Measurements from ENCODE around the gene TMEM69. TPM values are rescaled to one million over a fixed set of nuclear protein-coding genes. Genes with fewer than 3 reads are reported as not detected.

TMEM69 gene
- total RNA-seq, 4 donors from 2014 or later = 21.8 to 32.9 (median 22.8) TPM

GRCh38 chr1:45647248-45648021 lies 40.5 kb upstream of the TMEM69 start:
- no peak overlapping the region for H3K4me3 ChIP-seq (ENCODE audit: low read depth, poor library complexity, severe bottlenecking)
- 94 to 95% methylated on average over 9 of the region's 9 CpGs for WGBS, 2 donors
- no peak for TF ChIP-seq CTCF (IDR thresholded peaks at IDR 0.05)
- TF ChIP-seq POLR2A (IDR thresholded peaks at IDR 0.05) = no peak
- no peak for DNase-seq (ENCODE audit: low spot score in 2 of 2)
- intact Hi-C loops (cut with DNase I; ENCODE audit: low total_unique reads) = no loop called here

GRCh38 chr1:45654540-45655280 lies 33.3 kb upstream of the TMEM69 start:
- TF ChIP-seq POLR2A (IDR thresholded peaks at IDR 0.05) (no peak), CTCF (IDR thresholded peaks at IDR 0.05) (no peak)
- WGBS, 2 donors = 69 to 70% methylated on average over 12 of the region's 12 CpGs

GRCh38 chr1:45656573-45657226 lies 31.3 kb upstream of the TMEM69 start:
- intact Hi-C loops (cut with DNase I; ENCODE audit: low total_unique reads) = no loop called here
- 93 to 96% methylated on average over 3 of the region's 3 CpGs for WGBS, 2 donors
- TF ChIP-seq POLR2A (IDR thresholded peaks at IDR 0.05) (no peak), CTCF (IDR thresholded peaks at IDR 0.05) (no peak)
- H3K4me3 ChIP-seq (ENCODE audit: low read depth, poor library complexity, severe bottlenecking) = no peak overlapping the region
- DNase-seq (ENCODE audit: low spot score in 2 of 2) = no peak

More at GRCh38 chr1:45654540-45655280, 33.3 kb upstream of the TMEM69 start:
- DNase-seq (ENCODE audit: low spot score in 2 of 2) = no peak
- no peak overlapping the region for H3K4me3 ChIP-seq (ENCODE audit: low read depth, poor library complexity, severe bottlenecking)
- intact Hi-C loops (cut with DNase I; ENCODE audit: low total_unique reads) = loop anchor here (5.0 kb wide), 1 partner anchor 782 kb away; no protein-coding TSS in a partner anchor

- WGBS, 2 donors = 84 to 89% methylated on average over 2 of the region's 2 CpGs
These were observed 29.8 kb upstream of the TMEM69 start for GRCh38 chr1:45658171-45658570.

GRCh38 chr1:45659222-45659621 lies 28.8 kb upstream of the TMEM69 start:
- WGBS, 2 donors = 97% methylated on average over 2 of the region's 2 CpGs
- H3K4me3 ChIP-seq (ENCODE audit: low read depth, poor library complexity, severe bottlenecking) = no peak overlapping the region
- TF ChIP-seq POLR2A (IDR thresholded peaks at IDR 0.05) = no peak
- no peak for TF ChIP-seq CTCF (IDR thresholded peaks at IDR 0.05)
- intact Hi-C loops (cut with DNase I; ENCODE audit: low total_unique reads) = no loop called here
- DNase-seq (ENCODE audit: low spot score in 2 of 2) = no peak

More at GRCh38 chr1:45658171-45658570, 29.8 kb upstream of the TMEM69 start:
- no peak overlapping the region for H3K4me3 ChIP-seq (ENCODE audit: low read depth, poor library complexity, severe bottlenecking)
- intact Hi-C loops (cut with DNase I; ENCODE audit: low total_unique reads) = no loop called here
- no peak for DNase-seq (ENCODE audit: low spot score in 2 of 2)
- TF ChIP-seq POLR2A (IDR thresholded peaks at IDR 0.05) (no peak), CTCF (IDR thresholded peaks at IDR 0.05) (no peak)
